A673 (cell line): ENCODE data around the gene SFRP2. TPM values are rescaled to one million over a fixed set of nuclear protein-coding genes. Genes with fewer than 3 reads are reported as not detected.
A peak's percentile ranks its signal among the peaks of the same experiment; 100 is the strongest.

Experiments used
- BruUV-seq: library from RNA; stranded (reverse); fragments of 400-500 nt; replicated peaks from 2 replicates; lab custom pipeline; 2021; lab: Mats Ljungman, UMichigan
- CTCF ChIA-PET: fragments of 300-600 bp; sonication (Branson Sonifier 250); formaldehyde crosslinking; loops from one replicate; lab custom pipeline; 2022; ENCODE audit warnings: antibody characterized with exemption; lab: Charles Lee
- POLR2A ChIA-PET: fragments of 300-600 bp; sonication (Branson Sonifier 250); formaldehyde crosslinking; loops from one replicate; lab custom pipeline; 2022; ENCODE audit warnings: antibody characterized with exemption; ENCODE audit not compliant: low non-redundant PET; lab: Charles Lee
- DNase-seq: peaks from one replicate; pipeline ENCODE4 v3.0.0-alpha.2; 2015; ENCODE audit warnings: low spot score
- H3K27ac ChIP-seq: fragments of 200-600 bp; sonication (generic); 2 replicates; pipeline ENCODE4 v1.5.1; 2016; ENCODE audit warnings: mixed run types, low read depth, mild to moderate bottlenecking, mixed read lengths, antibody characterized with exemption, low read length; ENCODE audit not compliant: poor library complexity, severe bottlenecking
- H3K27me3 ChIP-seq: fragments of 200-600 bp; sonication (generic); replicated peaks from 2 replicates; pipeline ENCODE4 v1.6.1; 2017; ENCODE audit warnings: mixed run types, low read depth, mild to moderate bottlenecking, mixed read lengths, antibody characterized with exemption, low read length; ENCODE audit not compliant: insufficient read depth, poor library complexity
- H3K36me3 ChIP-seq: fragments of 200-600 bp; sonication (generic); 2 replicates; pipeline ENCODE4 v1.6.1; 2016; ENCODE audit warnings: mixed run types, mild to moderate bottlenecking, mixed read lengths, antibody characterized with exemption, low read length; ENCODE audit not compliant: insufficient read depth, poor library complexity, severe bottlenecking
- H3K4me1 ChIP-seq: fragments of 200-600 bp; sonication (generic); 2 replicates; pipeline ENCODE4 v1.6.1; 2017; ENCODE audit warnings: mixed run types, mild to moderate bottlenecking, mixed read lengths, antibody characterized with exemption, low read length; ENCODE audit not compliant: insufficient read depth, poor library complexity, severe bottlenecking
- H3K4me3 ChIP-seq: fragments of 200-600 bp; sonication (generic); 2 replicates; pipeline ENCODE4 v1.5.1; 2016; ENCODE audit warnings: low read depth, mixed run types, mild to moderate bottlenecking, mixed read lengths, low read length; ENCODE audit not compliant: poor library complexity, severe bottlenecking
- H3K9me3 ChIP-seq: fragments of 200-600 bp; sonication (generic); 2 replicates; pipeline ENCODE4 v1.6.1; 2016; ENCODE audit warnings: mixed run types, low read depth, mild to moderate bottlenecking, mixed read lengths, antibody characterized with exemption, low read length; ENCODE audit not compliant: poor library complexity, severe bottlenecking
- CTCF ChIP-seq: fragments of 300-800, 200-600 bp; sonication (generic); conservative IDR thresholded peaks from 2 replicates; pipeline ENCODE4 v1.5.1; 2017; ENCODE audit warnings: low read depth, mild to moderate bottlenecking, antibody characterized with exemption, low read length, moderate library complexity, mixed read lengths
- EZH2 ChIP-seq: fragments of 200-600 bp; sonication (generic); IDR thresholded peaks from 2 replicates; pipeline ENCODE4 v1.6.1; 2017; ENCODE audit warnings: borderline replicate concordance, low read depth, mild to moderate bottlenecking, mixed read lengths, antibody characterized with exemption, low read length; ENCODE audit not compliant: poor library complexity, severe bottlenecking
- intact Hi-C: fragments of 100-400 bp; cut with micrococcal nuclease; formaldehyde crosslinking; loops from one replicate; pipeline ENCODE4 v1.10.0; 2022; ENCODE audit not compliant: unreplicated experiment
- total RNA-seq: library from RNA; stranded (reverse); gene quantifications from 2 replicates; pipeline ENCODE4 v1.2.3, GENCODE V29; 2021

The SFRP2 gene
- total RNA-seq, 1 experiment from 2014 or later = 1.4 TPM

GRCh38 chr4:153785910-153786721 is 2.8 kb downstream of the SFRP2 start:
- BruUV-seq = no TSS peak
- TF ChIP-seq EZH2 (no peak), CTCF (peak; percentile 64)
- intact Hi-C loops = loop anchor here (5.0 kb wide), 2 partner anchors 231 to 526 kb away; no protein-coding TSS in a partner anchor
- Histone ChIP-seq H3K27ac (no peak overlapping the region), H3K4me1 (peaks cover 13% of the 10 kb centered on the region), H3K27me3 (peaks cover 51% of the 10 kb centered on the region), H3K4me3 (no peak overlapping the region), H3K36me3 (no peaks in the 10 kb centered on the region), H3K9me3 (no peaks in the 10 kb centered on the region)
- DNase-seq = peak; percentile 51
- POLR2A ChIA-PET = interaction anchor here (0.6 to 0.7 kb wide), 2 partner anchors 24 to 189 kb away, joined by 3 to 8 read pairs; no protein-coding TSS in a partner anchor
- CTCF ChIA-PET = interaction anchor here (0.5 to 1.6 kb wide), 17 partner anchors 9 to 1168 kb away, joined by 3 to 16 read pairs (median 4); no protein-coding TSS in a partner anchor

GRCh38 chr4:153784166-153784699 is 4.7 kb downstream of the SFRP2 start:
- Histone ChIP-seq H3K4me1 (peaks cover 13% of the 10 kb centered on the region), H3K4me3 (no peak overlapping the region)
- DNase-seq = no peak

GRCh38 chr4:153782581-153782980 is 6.3 kb downstream of the SFRP2 start:
- Histone ChIP-seq H3K4me1 (peaks cover 13% of the 10 kb centered on the region), H3K36me3 (no peaks in the 10 kb centered on the region), H3K4me3 (peak overlapping the region; percentile 0), H3K9me3 (no peaks in the 10 kb centered on the region), H3K27me3 (peaks cover 15% of the 10 kb centered on the region), H3K27ac (peak overlapping the region; percentile 5)
- POLR2A ChIA-PET = no interaction called here
- no peak for TF ChIP-seq EZH2
- no peak for TF ChIP-seq CTCF
- BruUV-seq = no TSS peak
- intact Hi-C loops = no loop called here
- no peak for DNase-seq
- CTCF ChIA-PET = no interaction called here

More at GRCh38 chr4:153784166-153784699, 4.7 kb downstream of the SFRP2 start:
- no peak for TF ChIP-seq EZH2
- no peak for TF ChIP-seq CTCF
- Histone ChIP-seq H3K27me3 (peaks cover 32% of the 10 kb centered on the region), H3K36me3 (no peaks in the 10 kb centered on the region), H3K9me3 (no peaks in the 10 kb centered on the region), H3K27ac (no peak overlapping the region)
- ChIA-PET CTCF (no interaction called here), POLR2A (no interaction called here)
- intact Hi-C loops = no loop called here
- BruUV-seq = no TSS peak
